CD4-positive, alpha-beta T cell treated with Interleukin-2 at 100 ng/mL for 4 hours (primary cell): ENCODE data around the gene LIMCH1.

Source experiments
- DNase-seq: peaks from one replicate; pipeline ENCODE4 v3.0.0-alpha.2; 2020; ENCODE audit warnings: low spot score

LIMCH1 gene

GRCh38 chr4:41532882-41533281, 5.1 kb upstream of the LIMCH1 start:
- DNase-seq: no peak

- DNase-seq: no peak
Observed at GRCh38 chr4:41533680-41534079, 4.3 kb upstream of the LIMCH1 start.

- DNase-seq: no peak
Observed at GRCh38 chr4:41534404-41534803, 3.6 kb upstream of the LIMCH1 start.

GRCh38 chr4:41535911-41536371, 2.0 kb upstream of the LIMCH1 start:
- DNase-seq: no peak

GRCh38 chr4:41537292-41537890, 566 bp upstream of the LIMCH1 start:
- no peak for DNase-seq

GRCh38 chr4:41538887-41539498, 1.0 kb downstream of the LIMCH1 start:
- no peak for DNase-seq

DNA sequence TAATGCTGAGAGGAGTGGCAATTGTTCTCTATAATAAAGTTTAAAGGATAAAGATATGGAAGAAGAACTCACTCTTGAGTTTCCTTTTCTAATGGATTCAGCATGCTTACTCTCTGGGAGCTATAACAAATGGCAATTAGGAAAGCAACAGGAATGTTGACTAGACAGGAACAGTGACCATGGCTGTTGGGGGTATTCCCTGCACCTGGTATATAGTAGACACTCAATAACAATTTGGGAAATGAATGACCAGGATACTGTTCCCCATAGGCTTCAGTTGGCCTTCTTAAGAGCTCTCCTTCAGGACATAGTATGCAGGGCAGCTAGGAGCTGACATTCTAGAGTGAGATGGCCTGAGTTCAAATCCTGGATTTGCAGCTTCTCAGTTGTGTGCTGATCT, 1.8 kb downstream of the LIMCH1 start:
- no peak for DNase-seq

- no peak for DNase-seq
Observed at GRCh38 chr4:41540687-41541086, 2.7 kb downstream of the LIMCH1 start.

- no peak for DNase-seq
Observed at GRCh38 chr4:41541687-41542094, 3.7 kb downstream of the LIMCH1 start.

- DNase-seq: no peak
Observed at GRCh38 chr4:41542526-41543275, 4.7 kb downstream of the LIMCH1 start.

GRCh38 chr4:41545238-41545637, 7.3 kb downstream of the LIMCH1 start:
- DNase-seq: no peak

DNA sequence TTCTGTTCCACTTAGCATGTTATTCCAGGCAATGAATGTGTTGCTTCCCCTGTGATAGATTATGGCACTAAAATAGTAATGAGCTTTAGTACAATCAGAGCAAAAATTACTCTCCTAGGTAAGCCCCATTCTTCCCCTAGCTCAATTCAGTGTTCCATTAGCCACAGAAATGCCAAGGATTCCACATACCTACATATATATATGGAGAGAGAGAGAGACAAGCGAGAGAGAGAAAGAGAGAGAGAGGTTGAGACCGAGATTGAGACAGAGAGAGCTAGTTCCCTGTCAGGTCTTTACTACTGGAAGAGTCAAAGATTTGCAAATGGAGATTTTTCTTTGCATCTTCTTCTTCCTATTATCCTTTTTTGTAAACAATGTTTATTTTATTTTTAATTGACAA, 8.7 kb downstream of the LIMCH1 start:
- no peak for DNase-seq

GRCh38 chr4:41548305-41548880, 10.4 kb downstream of the LIMCH1 start:
- no peak for DNase-seq

- no peak for DNase-seq
Observed at GRCh38 chr4:41549478-41549877, 11.5 kb downstream of the LIMCH1 start.

DNA sequence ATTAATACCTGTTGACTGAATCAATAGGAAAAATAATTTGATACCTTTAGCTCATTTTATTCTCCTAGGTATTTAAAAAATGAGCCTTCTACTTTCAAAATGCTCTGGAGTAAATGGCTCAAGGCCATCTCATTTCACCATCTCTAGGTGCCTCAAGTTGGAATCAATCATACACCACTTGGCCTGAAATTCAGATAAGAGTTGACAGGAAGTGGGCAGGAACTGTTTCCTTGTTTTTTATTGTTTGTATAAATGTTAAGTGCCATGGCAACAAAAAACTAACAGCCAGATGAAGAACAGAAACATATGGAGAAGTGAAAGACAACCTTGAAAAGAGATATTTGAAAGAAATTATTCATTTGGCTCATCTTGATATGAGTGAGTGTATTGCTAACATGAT, 12.4 kb downstream of the LIMCH1 start:
- no peak for DNase-seq

DNA sequence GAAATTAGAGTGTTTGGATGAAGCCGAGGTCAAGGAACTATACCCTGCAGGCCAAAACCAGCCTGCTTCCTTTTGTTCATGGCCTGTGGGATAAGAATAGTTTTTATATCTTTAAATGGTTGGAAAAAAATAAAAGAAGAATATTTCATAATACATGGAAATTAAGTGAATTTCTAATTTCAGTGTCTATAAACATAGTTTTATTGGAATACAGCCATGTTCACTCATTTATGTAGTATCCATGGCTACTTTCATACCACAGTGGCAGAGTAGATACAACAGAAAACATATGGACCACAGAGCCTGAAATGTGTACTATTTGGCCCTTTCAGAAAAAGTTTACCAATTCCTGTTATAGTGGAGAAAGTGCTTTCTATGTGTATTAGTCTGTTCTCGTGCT, 13.6 kb downstream of the LIMCH1 start:
- no peak for DNase-seq

GRCh38 chr4:41554905-41555304, 16.9 kb downstream of the LIMCH1 start:
- no peak for DNase-seq

GRCh38 chr4:41556526-41556925, 18.6 kb downstream of the LIMCH1 start:
- DNase-seq: no peak

GRCh38 chr4:41559940-41560516, 22.1 kb downstream of the LIMCH1 start:
- no peak for DNase-seq

DNA sequence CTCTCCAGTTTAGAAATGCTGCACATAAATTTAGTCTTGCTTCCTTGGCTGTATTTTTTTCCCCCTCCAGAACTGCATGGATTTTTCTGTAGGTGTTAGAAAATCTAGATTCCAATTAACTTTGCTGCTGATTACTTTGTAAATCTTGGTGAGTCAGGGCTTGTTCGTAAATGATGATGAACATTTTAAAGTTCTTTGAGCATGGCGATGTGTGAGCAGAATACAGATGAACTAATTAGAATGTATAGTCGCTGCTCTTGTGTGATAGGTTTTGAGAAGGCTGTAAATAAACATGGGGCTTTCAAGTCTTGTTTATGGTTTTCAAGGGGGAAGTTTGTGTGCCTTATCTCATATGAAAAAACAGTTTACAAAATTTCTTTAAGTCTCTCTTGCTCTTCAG, 23.3 kb downstream of the LIMCH1 start:
- DNase-seq: no peak

DNA sequence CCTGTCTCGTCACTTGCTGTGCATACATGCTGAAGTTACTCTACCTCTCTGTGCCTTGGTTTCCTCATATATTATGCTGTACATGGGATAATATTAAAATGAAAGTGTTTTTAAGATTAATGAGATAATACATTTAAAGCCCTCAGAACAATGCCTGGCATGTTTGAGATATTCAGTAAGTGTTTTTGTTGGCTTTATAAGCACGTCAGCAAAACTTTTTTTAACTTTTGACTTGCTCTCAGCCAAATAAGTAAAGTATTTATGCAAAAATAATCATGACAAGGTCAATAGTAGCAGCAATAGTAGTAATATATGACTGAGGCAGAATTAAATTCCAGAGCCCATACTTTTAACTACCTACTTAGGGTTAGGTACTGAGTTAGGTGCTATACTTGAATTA, 29.2 kb downstream of the LIMCH1 start:
- no peak for DNase-seq

DNA sequence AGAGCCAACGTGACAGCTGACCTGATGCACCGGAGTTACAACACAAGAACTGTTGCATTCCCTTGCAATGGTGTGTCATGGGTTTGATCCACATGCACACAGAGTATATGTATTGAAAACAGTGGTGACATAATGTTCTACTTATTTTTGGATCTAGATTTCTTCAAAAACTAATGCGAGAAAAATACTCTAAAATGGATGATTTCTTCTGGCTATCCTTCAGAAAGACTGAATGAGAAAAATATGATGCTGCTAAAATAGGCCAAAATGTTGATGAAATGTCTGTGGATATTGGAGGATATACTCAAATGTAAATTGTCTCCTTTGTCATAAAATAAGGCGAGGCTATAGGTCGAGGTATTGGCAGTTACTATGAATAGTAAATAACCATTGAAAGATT, 30.4 kb downstream of the LIMCH1 start:
- DNase-seq: no peak

GRCh38 chr4:41569961-41570360, 32.0 kb downstream of the LIMCH1 start:
- no peak for DNase-seq
